Measurements from ENCODE around the gene PCDHGB3.
"Not testable (repeated sequence)": the region's sequence is repeated elsewhere in the genome, so short reads cannot be mapped to it uniquely, and the experiment has no call there.

Gene PCDHGB3

DNA sequence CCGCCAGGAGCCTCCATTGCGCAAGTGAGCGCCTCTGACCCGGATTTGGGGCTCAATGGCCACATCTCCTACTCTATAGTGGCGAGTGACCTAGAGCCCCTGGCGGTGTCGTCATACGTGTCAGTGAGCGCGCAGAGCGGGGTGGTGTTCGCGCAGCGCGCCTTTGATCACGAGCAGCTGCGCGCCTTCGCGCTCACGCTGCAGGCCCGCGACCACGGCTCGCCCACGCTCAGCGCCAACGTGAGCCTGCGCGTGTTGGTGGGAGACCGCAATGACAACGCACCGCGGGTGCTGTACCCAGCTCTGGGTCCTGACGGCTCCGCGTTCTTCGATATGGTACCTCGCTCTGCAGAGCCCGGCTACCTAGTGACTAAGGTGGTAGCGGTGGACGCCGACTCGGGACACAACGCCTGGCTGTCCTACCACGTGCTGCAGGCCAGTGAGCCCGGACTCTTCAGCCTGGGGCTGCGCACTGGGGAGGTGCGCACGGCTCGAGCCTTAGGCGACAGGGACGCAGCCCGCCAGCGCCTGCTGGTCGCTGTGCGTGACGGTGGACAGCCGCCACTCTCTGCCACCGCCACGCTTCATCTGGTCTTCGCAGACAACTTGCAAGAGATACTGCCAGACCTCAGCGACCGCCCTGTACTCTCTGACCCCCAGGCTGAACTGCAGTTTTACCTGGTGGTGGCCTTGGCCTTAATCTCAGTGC, 39.7 kb downstream of the PCDHGB3 start:
- DNase-seq (ENCODE audit: insufficient read length, low spot score) (no peak), FAIRE-seq (no peak)
- TF ChIP-seq POU2F2 (IDR thresholded peaks at IDR 0.05; ENCODE audit: low read depth, low read length) (no peak), SPI1 (IDR thresholded peaks at IDR 0.05; ENCODE audit: low read depth, low read length) (no peak), POLR2AphosphoS5 (IDR thresholded peaks at IDR 0.05; ENCODE audit: low read depth, low read length) (no peak), TAF1 (IDR thresholded peaks at IDR 0.05; ENCODE audit: low read depth, low read length) (no peak), POLR2A (IDR thresholded peaks at IDR 0.05; ENCODE audit: low read depth, low read length) (no peak), PAX5 (IDR thresholded peaks at IDR 0.05; ENCODE audit: insufficient read depth, low read length, severe bottlenecking) (no peak)

DNA sequence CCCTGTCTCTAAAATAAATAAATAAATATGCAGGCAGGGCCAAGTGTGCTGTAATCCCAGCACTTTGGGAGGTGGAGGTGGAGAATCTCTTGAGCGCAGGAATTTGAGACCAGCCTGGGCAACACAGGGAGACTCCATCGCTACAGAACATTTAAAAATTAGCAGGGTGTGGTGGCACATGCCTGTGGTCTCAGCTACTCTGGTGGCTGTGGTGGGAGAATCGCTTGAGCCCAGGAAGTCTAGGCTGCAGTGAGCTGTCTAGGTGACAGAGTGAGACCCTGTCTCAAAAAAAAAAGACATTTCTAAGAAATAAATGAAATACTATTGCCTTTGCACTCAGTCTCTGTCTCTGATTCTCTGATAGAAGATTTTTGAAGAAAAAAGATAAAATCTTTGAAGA, 41.5 kb downstream of the PCDHGB3 start:
- no peak for DNase-seq (ENCODE audit: insufficient read length, low spot score)
- TF ChIP-seq TAF1 (IDR thresholded peaks at IDR 0.05; ENCODE audit: low read depth, low read length) = no peak
- no peak for TF ChIP-seq POLR2A (IDR thresholded peaks at IDR 0.05; ENCODE audit: low read depth, low read length)
- TF ChIP-seq PAX5 (IDR thresholded peaks at IDR 0.05; ENCODE audit: insufficient read depth, low read length, severe bottlenecking) = no peak
- TF ChIP-seq POU2F2 (IDR thresholded peaks at IDR 0.05; ENCODE audit: low read depth, low read length) = no peak
- no peak for TF ChIP-seq POLR2AphosphoS5 (IDR thresholded peaks at IDR 0.05; ENCODE audit: low read depth, low read length)
- TF ChIP-seq SPI1 (IDR thresholded peaks at IDR 0.05; ENCODE audit: low read depth, low read length) = no peak
- FAIRE-seq = no peak

DNA sequence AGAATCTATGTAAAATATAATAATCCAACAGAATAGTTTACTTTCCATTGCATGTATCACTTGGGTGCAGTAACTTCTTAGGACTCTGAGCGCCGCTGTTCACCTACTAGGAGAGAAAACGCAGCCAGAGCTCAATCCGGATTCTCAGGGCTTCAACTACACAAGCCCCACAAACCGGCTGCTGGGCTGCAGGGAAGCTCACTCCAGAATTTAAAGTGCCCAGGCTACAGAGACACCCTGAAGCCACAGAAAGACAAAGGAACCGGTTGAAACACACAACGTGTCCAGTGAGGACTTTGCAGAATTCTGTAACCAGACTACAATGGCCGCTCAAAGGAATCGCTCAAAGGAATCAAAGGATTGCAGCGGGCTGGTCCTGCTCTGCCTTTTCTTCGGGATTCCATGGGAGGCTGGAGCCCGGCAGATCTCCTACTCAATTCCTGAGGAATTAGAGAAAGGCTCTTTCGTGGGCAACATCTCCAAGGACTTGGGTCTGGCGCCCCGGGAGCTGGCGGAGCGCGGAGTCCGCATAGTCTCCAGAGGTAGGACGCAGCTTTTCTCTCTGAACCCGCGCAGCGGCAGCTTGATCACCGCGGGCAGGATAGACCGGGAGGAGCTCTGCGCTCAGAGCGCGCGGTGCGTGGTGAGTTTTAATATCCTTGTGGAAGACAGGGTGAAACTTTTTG, 43.0 kb downstream of the PCDHGB3 start, which contains the start of gene PCDHGA10:
Gene PCDHGA10, plus strand, starts transcription at position 134 of the 686 bp plus-strand sequence. Its CDS starts 189 bp downstream, at position 323.
- TF ChIP-seq PAX5 (IDR thresholded peaks at IDR 0.05; ENCODE audit: insufficient read depth, low read length, severe bottlenecking) = no peak
- no peak for TF ChIP-seq TAF1 (IDR thresholded peaks at IDR 0.05; ENCODE audit: low read depth, low read length)
- TF ChIP-seq SPI1 (IDR thresholded peaks at IDR 0.05; ENCODE audit: low read depth, low read length) = no peak
- TF ChIP-seq POLR2A (IDR thresholded peaks at IDR 0.05; ENCODE audit: low read depth, low read length) = no peak
- no peak for TF ChIP-seq POLR2AphosphoS5 (IDR thresholded peaks at IDR 0.05; ENCODE audit: low read depth, low read length)
- TF ChIP-seq POU2F2 (IDR thresholded peaks at IDR 0.05; ENCODE audit: low read depth, low read length) = no peak
- peak; percentile 70 for DNase-seq (ENCODE audit: insufficient read length, low spot score)
- FAIRE-seq = peak; percentile 61

- DNase-seq (ENCODE audit: insufficient read length, low spot score) (no peak), FAIRE-seq (peak; percentile 40)
- TF ChIP-seq POU2F2 (IDR thresholded peaks at IDR 0.05; ENCODE audit: low read depth, low read length) (no peak), TAF1 (IDR thresholded peaks at IDR 0.05; ENCODE audit: low read depth, low read length) (no peak), SPI1 (IDR thresholded peaks at IDR 0.05; ENCODE audit: low read depth, low read length) (no peak), POLR2A (IDR thresholded peaks at IDR 0.05; ENCODE audit: low read depth, low read length) (no peak), POLR2AphosphoS5 (IDR thresholded peaks at IDR 0.05; ENCODE audit: low read depth, low read length) (no peak), PAX5 (IDR thresholded peaks at IDR 0.05; ENCODE audit: insufficient read depth, low read length, severe bottlenecking) (no peak)
Observed at GRCh38 chr5:141413540-141414069, 43.6 kb downstream of the PCDHGB3 start.

DNA sequence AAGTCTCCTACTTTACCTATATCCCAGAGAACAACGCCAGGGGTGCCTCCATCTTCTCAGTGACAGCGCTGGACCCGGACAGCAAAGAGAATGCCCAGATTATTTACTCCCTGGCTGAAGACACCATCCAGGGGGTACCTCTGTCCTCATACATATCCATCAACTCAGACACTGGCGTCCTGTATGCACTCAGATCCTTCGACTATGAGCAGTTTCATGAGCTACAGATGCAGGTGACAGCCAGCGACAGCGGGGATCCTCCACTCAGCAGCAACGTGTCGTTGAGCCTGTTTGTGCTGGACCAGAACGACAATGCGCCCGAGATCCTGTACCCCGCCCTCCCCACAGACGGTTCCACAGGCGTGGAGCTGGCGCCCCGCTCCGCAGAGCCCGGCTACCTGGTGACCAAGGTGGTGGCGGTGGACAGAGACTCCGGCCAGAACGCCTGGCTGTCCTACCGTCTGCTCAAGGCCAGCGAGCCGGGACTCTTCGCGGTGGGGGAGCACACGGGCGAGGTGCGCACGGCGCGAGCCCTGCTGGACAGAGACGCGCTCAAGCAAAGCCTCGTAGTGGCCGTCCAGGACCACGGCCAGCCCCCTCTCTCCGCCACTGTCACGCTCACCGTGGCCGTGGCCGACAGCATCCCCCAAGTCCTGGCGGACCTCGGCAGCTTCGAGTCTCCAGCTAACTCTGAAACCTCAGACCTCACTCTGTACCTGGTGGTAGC, 44.7 kb downstream of the PCDHGB3 start:
- not testable (repeated sequence) for FAIRE-seq; DNase-seq (ENCODE audit: insufficient read length, low spot score)

GRCh38 chr5:141415275-141415618, 45.2 kb downstream of the PCDHGB3 start:
- not testable (repeated sequence) for DNase-seq (ENCODE audit: insufficient read length, low spot score); FAIRE-seq

DNA sequence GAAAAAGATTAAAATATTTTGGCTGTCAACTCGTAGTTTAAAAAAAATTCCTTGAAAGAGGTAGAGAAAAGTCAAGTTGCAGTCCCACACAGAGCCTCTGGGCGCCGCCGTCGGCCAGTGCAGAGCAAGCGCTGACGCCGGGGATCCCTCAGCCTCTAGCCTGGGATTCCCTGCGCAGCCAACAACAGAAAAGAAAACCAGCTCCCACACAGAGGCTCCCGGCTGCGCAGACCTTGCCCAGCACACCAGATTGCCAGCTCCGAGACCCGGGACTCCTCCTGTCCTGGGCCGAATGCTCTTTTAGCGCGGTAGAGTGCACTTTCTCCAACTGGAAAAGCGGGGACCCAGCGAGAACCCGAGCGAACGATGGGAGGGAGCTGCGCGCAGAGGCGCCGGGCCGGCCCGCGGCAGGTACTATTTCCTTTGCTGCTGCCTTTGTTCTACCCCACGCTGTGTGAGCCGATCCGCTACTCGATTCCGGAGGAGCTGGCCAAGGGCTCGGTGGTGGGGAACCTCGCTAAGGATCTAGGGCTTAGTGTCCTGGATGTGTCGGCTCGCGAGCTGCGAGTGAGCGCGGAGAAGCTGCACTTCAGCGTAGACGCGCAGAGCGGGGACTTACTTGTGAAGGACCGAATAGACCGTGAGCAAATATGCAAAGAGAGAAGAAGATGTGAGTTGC, 47.6 kb downstream of the PCDHGB3 start, which contains the start of gene PCDHGB7:
Gene PCDHGB7, plus strand, starts transcription at position 184 of the 679 bp plus-strand sequence. Its CDS starts 183 bp downstream, at position 367.
- FAIRE-seq (peak; percentile 58), DNase-seq (ENCODE audit: insufficient read length, low spot score) (peak; percentile 59)

- TF ChIP-seq PAX5 (IDR thresholded peaks at IDR 0.05; ENCODE audit: insufficient read depth, low read length, severe bottlenecking) = no peak
- no peak for TF ChIP-seq TAF1 (IDR thresholded peaks at IDR 0.05; ENCODE audit: low read depth, low read length)
- no peak for TF ChIP-seq POLR2A (IDR thresholded peaks at IDR 0.05; ENCODE audit: low read depth, low read length)
- no peak for TF ChIP-seq SPI1 (IDR thresholded peaks at IDR 0.05; ENCODE audit: low read depth, low read length)
- no peak for TF ChIP-seq POU2F2 (IDR thresholded peaks at IDR 0.05; ENCODE audit: low read depth, low read length)
- TF ChIP-seq POLR2AphosphoS5 (IDR thresholded peaks at IDR 0.05; ENCODE audit: low read depth, low read length) = no peak
- FAIRE-seq = no peak
- DNase-seq (ENCODE audit: insufficient read length, low spot score) = no peak
Observed at GRCh38 chr5:141419074-141419880, 49.2 kb downstream of the PCDHGB3 start.
